ENCODE measurements around the gene SCN5A.

SCN5A gene

GRCh38 chr3:38649500-38650247 is at the start of gene SCN5A:
SCN5A (minus strand) TSS chr3:38649687; CDS start chr3:38633307, 16,380 bp downstream.
- no peak for DNase-seq (ENCODE audit: low read depth)

DNA sequence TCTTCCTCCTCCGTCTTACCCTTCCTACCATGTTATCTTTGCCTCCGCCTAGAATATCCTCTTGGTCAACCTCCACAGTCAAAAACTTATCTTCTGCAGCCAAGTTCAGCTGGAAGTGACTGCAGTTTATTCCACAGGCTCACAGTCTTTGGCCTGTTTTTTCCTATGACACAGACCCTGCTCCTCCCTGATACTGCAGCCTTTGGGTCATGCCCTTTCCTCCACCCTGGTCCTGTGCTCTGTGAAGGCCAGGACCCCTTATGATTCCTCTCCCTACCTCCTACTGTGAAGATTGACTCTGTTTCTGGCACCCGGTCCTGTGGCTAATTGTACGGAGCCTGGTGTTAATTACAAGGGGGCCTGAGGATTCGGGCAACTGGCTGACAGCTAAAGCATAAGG is 49.3 kb upstream of the SCN5A start:
- no peak for DNase-seq (ENCODE audit: low read depth)

GRCh38 chr3:38698061-38698460 is 48.6 kb upstream of the SCN5A start:
- DNase-seq (ENCODE audit: low read depth) = no peak

DNA sequence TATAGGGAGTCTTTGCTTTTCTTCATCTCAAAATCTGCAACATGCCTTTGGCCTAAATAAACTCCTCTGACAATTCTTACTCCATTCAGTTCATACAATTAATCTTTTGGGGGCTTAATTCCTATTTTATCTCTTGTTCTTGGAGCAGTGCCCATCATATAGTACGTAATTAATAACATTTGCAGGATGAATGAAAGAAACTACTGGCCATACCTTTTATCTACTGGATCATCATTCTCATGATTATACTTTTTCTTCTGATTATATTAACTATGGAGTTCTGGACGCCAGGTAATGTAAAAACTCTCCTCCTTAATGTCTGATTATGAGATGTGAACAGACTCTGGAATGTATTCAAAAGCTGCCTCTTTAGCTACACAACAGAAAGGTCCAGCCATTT is 46.5 kb upstream of the SCN5A start:
- no peak for DNase-seq (ENCODE audit: low read depth)

DNA sequence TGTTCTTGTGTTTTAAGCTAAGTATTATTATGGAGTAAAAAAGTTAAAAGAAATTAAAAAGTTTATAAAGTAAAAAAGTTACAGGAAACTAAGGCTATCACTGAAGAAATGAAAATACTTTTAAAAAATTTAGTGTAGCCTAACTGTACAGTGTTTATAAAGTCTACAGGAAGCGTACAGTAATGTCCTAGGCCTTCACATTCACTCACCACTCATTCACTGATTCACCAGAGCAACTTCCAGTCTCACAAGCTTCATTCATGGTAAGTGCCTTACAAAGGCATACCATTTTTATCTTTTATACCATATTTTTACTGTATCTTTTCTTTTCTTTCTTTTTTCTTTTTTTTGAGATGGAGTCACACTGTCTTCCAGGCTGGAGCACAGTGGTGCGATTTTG is 40.7 kb upstream of the SCN5A start:
- no peak for DNase-seq (ENCODE audit: low read depth)

GRCh38 chr3:38689774-38690173 is 40.3 kb upstream of the SCN5A start:
- no peak for DNase-seq (ENCODE audit: low read depth)

- no peak for DNase-seq (ENCODE audit: low read depth)
These were observed 39.9 kb upstream of the SCN5A start for GRCh38 chr3:38689346-38689745.

DNA sequence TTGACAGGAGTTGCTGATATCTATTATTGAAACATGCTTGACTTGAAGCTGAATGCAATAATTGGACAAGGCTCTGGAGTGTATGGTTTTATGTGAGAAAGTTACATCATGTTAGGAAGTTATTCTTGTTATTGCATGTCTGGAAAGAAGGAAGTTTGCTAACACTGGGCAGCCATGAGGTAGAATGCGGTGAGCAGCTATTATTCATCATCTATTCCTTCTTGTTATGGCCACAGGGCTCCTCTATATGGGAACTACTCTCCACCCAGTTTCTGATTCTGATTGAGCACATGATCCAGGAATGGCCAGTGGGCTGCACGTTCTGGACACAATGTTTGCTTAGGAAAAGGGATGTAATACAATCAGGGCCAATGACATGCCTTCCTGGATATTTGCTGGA is 37.8 kb upstream of the SCN5A start:
- no peak for DNase-seq (ENCODE audit: low read depth)

GRCh38 chr3:38684546-38684945 is 35.1 kb upstream of the SCN5A start:
- no peak for DNase-seq (ENCODE audit: low read depth)

DNA sequence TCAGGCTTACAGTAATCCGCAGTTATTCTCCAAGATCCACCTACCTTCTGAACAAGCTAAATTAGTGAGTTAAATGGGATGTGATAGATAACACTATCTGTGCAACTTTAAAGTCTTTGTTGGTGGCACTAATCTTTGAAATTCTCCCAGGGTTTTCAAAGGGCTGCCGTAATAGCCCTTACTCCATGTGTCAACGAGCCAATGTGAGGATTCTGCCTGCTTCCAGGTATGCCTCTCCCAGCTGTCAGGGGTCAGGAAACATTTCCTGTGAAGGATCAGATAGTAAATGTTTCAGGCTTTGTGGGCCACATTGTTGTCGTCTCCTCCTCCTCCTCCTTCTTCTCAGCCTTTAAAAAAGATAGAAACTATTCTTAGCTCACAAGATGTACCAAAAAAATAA is 20.2 kb upstream of the SCN5A start:
- DNase-seq (ENCODE audit: low read depth) = no peak

- peak; percentile 32 for DNase-seq (ENCODE audit: low read depth)
These were observed 13.1 kb upstream of the SCN5A start for GRCh38 chr3:38662544-38662943.

- no peak for DNase-seq (ENCODE audit: low read depth)
These were observed 9.4 kb upstream of the SCN5A start for GRCh38 chr3:38658841-38659240.

- no peak for DNase-seq (ENCODE audit: low read depth)
These were observed 7.9 kb upstream of the SCN5A start for GRCh38 chr3:38657369-38657768.

GRCh38 chr3:38655708-38656300 is 6.3 kb upstream of the SCN5A start:
- DNase-seq (ENCODE audit: low read depth) = no peak

DNA sequence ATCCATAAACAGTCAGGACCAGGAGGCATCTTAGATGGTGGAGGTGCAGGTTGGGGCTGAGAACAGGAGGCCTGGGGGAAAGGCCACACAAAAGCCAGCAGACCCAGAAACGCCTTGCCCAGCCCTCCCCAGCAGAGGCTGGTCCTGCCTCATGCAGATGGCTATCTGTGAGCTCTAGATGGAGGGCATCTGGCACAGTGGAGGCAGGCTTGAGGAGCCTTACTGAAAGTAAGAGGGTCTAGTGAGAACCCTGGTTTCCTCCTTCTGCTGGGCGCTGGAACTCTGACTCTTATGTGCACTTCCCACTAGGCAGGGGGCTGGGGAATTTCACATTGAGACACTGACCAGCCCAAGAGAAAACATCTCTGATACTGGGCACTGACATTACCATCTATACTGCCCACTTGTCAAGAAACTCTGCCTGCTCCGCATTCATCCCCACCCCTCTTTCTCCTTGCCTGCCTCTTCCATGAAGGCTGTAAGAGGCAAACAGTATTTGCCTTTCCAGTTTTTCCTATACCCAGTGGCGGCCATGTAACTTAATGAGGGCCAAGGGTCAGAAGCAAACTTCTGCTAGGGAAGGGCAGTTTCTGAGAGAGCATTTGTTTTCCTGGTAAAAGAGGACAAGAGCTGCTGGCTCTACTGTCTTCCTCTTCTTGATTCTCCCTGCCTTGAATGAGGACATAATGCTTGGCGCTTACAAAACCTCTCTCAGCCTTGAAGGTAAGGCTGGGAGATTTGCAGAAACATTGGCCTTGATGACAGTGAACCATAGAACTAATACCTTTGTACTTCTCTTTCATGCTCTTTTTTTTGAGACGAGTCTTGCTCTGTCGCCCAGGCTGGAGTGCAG is 4.4 kb upstream of the SCN5A start:
- no peak for DNase-seq (ENCODE audit: low read depth)

DNA sequence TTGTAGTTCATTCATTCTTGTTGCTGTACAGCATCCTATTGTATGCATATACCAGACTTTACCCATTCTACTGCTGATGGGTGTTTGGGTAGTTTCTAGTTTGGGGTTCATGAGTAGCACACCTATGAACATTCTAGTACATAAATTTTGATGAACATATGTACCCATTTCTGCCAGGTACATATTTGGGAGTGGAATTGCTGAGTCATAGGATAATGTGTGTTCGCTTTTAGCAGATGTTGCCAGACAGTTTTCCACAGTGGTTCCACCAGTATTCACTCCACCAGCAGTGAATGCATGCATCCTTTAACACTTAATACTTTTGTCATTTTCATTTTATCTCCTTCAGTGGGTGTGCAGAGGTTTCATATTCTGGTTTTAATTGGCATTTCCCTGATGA is 3.4 kb upstream of the SCN5A start:
- no peak for DNase-seq (ENCODE audit: low read depth)

- no peak for DNase-seq (ENCODE audit: low read depth)
These were observed 1.8 kb upstream of the SCN5A start for GRCh38 chr3:38651153-38651789.

DNA sequence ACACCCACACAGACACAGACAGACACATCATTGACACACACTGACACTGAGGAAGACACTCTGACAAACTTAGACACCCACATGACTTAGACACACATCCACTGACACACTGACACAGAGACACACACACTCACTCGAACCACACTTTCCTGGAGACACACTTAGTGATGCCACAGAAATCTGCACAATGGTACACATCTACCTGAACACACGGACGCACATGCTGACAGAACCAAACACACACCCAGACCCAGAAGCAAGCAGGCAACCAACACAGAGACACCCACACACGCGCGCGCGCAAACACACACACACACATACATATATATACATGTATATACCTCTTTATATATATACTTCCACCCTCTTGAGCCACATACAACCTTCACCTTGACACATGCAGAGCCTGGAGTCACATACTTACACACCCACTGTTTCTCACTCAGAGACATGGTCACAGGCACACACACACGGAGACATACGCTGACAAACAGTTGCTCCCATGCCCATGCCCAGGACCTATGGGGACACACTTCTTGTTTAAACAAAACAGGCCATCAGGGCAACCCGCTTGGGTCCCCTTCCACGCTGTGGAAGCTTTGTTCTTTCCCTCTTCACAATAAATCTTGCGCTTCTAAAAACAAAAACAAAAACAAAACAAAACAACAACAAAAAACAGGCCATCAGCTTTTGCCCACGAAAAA is 913 bp upstream of the SCN5A start:
- no peak for DNase-seq (ENCODE audit: low read depth)

DNA sequence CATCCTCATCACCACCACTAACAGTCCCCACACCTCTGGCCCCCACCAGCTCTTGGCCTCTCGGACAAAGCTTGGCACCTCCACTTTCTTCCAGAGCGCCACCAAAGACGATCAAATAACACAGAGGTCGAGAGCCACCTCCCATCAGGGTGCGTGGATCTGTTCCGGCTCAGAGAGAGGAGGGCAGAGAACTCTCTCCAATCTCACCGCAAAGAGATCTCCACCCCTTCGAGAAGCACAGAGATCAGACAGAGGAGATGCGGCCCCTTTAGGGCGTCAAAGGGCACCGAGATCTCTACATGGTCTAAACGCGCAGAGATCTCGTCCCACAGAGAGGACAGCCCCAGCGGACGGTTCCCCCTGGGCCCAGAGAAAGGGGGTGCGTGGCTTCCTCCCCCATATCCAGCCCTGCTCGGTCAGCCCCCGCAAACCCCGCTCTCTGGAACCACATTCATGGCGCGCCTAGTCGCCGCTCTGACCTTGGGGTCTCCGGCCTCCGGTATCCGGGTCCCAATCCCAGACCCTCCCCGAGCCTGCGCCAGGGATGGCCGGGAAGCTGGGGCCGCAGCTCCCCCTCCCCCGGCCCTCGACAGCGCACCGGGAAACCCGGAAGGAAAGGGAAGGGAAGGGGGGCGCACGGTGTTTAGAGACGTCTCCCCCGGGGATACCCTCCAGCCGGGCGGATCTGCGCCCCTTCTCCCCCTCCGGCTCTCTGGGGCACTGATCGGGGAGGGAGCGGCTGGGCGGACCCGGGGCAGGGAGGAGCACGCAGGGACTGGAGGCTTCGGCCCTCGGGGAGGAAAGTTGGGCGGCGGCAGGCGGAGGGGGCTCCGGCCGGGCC is 608 bp downstream of the SCN5A start:
- no peak for DNase-seq (ENCODE audit: low read depth)

DNA sequence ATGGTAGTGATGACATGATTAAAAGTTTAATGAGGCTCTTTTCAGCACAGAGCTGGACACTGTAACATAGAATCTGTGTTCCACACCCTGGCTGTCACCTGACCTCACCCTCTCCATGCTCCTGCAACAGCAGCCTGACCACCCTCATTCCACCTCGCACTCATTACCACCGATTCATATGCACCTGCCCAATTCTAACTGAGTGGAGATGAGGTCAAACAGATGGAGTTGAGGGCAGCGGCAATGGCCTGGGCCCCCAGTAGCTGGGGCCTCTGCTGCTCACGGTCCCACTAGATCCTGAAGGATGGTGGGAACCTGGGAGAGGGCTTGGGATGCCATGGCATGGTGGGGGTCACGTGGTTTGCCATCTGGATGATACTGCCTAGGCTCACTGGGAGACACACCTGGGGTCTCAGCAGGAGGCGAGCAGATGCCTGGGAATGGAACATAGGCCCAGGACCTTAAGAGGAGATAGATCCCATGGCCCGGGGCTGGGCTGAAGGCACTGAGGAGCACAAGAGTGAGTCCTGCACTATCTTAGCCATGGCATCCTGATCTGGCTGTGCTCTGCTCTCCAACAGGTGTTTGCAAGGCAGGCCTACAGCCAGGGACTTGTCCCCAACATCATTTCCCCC is 1.3 kb downstream of the SCN5A start:
- DNase-seq (ENCODE audit: low read depth) = no peak
